ENCODE data around the gene ADAMTS17. TPM values are rescaled to one million over a fixed set of nuclear protein-coding genes. Genes with fewer than 3 reads are reported as not detected.

The ADAMTS17 gene
- total RNA-seq, 1 experiment from 2014 or later: 1.6 TPM

- POLR2A ChIA-PET: no interaction called here
- CTCF ChIA-PET: no interaction called here
Observed at GRCh38 chr15:100022806-100023205, 319.0 kb downstream of the ADAMTS17 start.

GRCh38 chr15:100022391-100022790, 319.4 kb downstream of the ADAMTS17 start:
- H3K9me3 ChIP-seq (ENCODE audit: control insufficient read depth, insufficient read depth, low read depth, low read length): peaks cover under 1% of the 10 kb centered on the region; the same call in 1 of the 2 replicates
- in situ Hi-C loops (cut with HindIII; ENCODE audit: low pct_unique_long_range_greater_than_20kb, low sequenced_read_pairs) (no loop called here), intact Hi-C loops (cut with micrococcal nuclease; ENCODE audit: unreplicated experiment) (no loop called here)
- H3K4me3 ChIP-seq (ENCODE audit: low read depth in 2 of 2, low read length in 2 of 2): no peak overlapping the region
- H3K27ac ChIP-seq (ENCODE audit: low read length): no peak overlapping the region
- no TSS peak for BruUV-seq (replicated peaks)
- H3K27me3 ChIP-seq (ENCODE audit: control insufficient read depth, insufficient read depth, low read length): no peaks in the 10 kb centered on the region
- CTCF ChIA-PET: no interaction called here
- H3K4me1 ChIP-seq (ENCODE audit: control insufficient read depth, insufficient read depth, low read length): peaks cover 5% of the 10 kb centered on the region; the same call in 1 of the 2 replicates
- POLR2A ChIA-PET: no interaction called here
- H3K36me3 ChIP-seq (ENCODE audit: control insufficient read depth, insufficient read depth, low read length): no peaks in the 10 kb centered on the region
- no peak for TF ChIP-seq POLR2AphosphoS5 (IDR thresholded peaks at IDR 0.05; ENCODE audit: low read depth, low read length)
- no peak for TF ChIP-seq TCF7L2 (IDR thresholded peaks at IDR 0.05; ENCODE audit: low read depth, low read length)
- no peak for TF ChIP-seq CTCF (IDR thresholded peaks at IDR 0.05)
- TF ChIP-seq REST (IDR thresholded peaks at IDR 0.05; ENCODE audit: insufficient read depth in 1 of 2, low read depth in 2 of 2, low read length in 1 of 2): no peak
- TF ChIP-seq SIN3A (IDR thresholded peaks at IDR 0.05; ENCODE audit: borderline replicate concordance, insufficient read depth, low read depth, low read length): no peak
- DNase-seq (ENCODE audit: low read depth, low spot score) (no peak), ATAC-seq (no peak)

More at GRCh38 chr15:100022806-100023205, 319.0 kb downstream of the ADAMTS17 start:
- peaks cover 5% of the 10 kb centered on the region; the same call in 1 of the 2 replicates for H3K4me1 ChIP-seq (ENCODE audit: control insufficient read depth, insufficient read depth, low read length)
- no peaks in the 10 kb centered on the region for H3K27me3 ChIP-seq (ENCODE audit: control insufficient read depth, insufficient read depth, low read length)
- TF ChIP-seq TCF7L2 (IDR thresholded peaks at IDR 0.05; ENCODE audit: low read depth, low read length) (no peak), CTCF (IDR thresholded peaks at IDR 0.05) (no peak), POLR2AphosphoS5 (IDR thresholded peaks at IDR 0.05; ENCODE audit: low read depth, low read length) (no peak), SIN3A (IDR thresholded peaks at IDR 0.05; ENCODE audit: borderline replicate concordance, insufficient read depth, low read depth, low read length) (no peak), REST (IDR thresholded peaks at IDR 0.05; ENCODE audit: insufficient read depth in 1 of 2, low read depth in 2 of 2, low read length in 1 of 2) (no peak)
- no peak for ATAC-seq
- DNase-seq (ENCODE audit: low read depth, low spot score): no peak
- H3K36me3 ChIP-seq (ENCODE audit: control insufficient read depth, insufficient read depth, low read length): no peaks in the 10 kb centered on the region
- H3K9me3 ChIP-seq (ENCODE audit: control insufficient read depth, insufficient read depth, low read depth, low read length): peaks cover 5% of the 10 kb centered on the region; the same call in 1 of the 2 replicates
- no peak overlapping the region for H3K27ac ChIP-seq (ENCODE audit: low read length)
- H3K4me3 ChIP-seq (ENCODE audit: low read depth in 2 of 2, low read length in 2 of 2): no peak overlapping the region
- intact Hi-C loops (cut with micrococcal nuclease; ENCODE audit: unreplicated experiment) (no loop called here), in situ Hi-C loops (cut with HindIII; ENCODE audit: low pct_unique_long_range_greater_than_20kb, low sequenced_read_pairs) (no loop called here)
- no TSS peak for BruUV-seq (replicated peaks)
